T47D (cell line): ENCODE results near the gene PRKN.

Source experiments
- DNase-seq, 2 experiments: peaks; one replicate each; pipeline versions ENCODE4 v3.0.0 to v3.0.0-alpha.2; 2011 to 2012; ENCODE audit warnings: low read depth in 1 of 2, low spot score in 1 of 2
- JUND ChIP-seq: IDR thresholded peaks from 2 replicates; pipeline ENCODE4 v1.6.1; 2012; ENCODE audit warnings: low read depth
- in situ Hi-C: cut with HindIII; loops from 2 replicates; pipeline ENCODE4 v1.10.0; 2016; ENCODE audit warnings: low sequenced_read_pairs, low pct_unique_long_range_greater_than_20kb

PRKN gene

DNA sequence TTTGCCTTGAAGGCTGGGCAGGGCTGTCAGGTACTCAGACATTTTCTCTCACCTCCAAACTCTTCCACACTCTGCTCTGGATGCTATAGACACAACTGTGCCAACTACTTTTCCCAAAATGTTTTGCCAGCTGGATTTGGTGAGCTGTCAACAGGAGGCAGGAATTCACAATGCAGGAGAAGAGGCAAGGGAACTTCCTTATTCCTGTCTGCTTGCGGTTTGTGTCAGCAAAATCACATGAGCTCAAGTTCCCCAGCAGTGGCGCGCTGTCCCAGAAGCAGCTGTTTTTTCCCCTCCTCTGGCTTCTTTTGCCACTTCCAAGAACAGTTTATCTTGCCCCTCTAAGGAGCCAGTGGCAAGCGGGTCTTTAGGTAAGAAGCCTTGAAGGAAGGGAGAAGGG is 608.2 kb downstream of the PRKN start:
- TF ChIP-seq JUND, result no peak
- in situ Hi-C loops, result no loop called here
- DNase-seq, result peak in 1 of 2 experiments; percentile 11

DNA sequence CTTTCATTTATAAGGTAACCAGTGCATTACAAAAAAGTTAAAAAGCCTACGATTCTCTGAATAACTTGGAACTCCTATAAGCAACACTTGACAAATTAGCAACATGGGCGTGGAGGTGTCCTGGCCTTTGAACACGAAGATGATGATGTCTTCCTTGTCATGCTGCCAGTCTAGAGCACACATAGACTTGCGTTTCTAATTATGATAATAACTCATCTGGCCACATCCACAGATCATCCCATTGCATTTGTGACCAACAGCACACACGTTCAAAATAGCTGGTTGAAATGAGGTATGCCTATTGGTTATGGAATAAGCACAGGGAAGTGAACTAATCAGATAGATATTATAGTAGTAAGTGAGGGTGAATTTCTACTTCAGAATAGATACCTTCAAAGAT is 608.9 kb downstream of the PRKN start:
- no peak for TF ChIP-seq JUND
- in situ Hi-C loops, result no loop called here
- DNase-seq, result no peak

DNA sequence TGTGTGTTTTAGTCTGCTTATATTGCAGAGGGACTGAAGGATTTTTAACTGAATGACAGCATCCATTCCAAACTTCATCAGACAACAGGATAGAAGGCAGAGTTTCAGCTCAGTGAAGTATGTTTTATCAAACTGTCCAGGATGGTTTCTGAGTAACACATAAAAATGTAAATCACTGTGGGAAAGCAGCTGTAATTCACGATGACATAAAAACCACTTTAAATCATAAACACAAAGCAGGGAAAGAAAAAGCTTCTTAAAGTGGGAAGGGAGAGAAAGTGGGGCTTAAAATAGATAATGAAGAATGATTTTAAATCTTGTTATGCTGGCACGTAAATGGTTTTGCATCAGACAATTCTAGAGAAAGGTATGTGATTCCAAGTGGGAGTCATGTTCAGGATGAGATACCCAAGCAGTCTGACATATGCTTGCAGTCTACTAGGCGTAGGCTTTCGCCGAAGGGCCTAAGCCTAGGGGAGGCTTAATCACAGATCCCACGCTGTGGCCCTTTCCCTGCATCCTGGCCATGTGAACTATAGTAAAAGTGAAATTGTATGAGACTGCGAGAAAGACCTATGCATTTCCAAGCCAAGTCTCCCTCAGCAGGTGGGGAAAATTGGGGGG is 610.6 kb downstream of the PRKN start:
- TF ChIP-seq JUND, result no peak
- in situ Hi-C loops, result no loop called here
- DNase-seq, result no peak

DNA sequence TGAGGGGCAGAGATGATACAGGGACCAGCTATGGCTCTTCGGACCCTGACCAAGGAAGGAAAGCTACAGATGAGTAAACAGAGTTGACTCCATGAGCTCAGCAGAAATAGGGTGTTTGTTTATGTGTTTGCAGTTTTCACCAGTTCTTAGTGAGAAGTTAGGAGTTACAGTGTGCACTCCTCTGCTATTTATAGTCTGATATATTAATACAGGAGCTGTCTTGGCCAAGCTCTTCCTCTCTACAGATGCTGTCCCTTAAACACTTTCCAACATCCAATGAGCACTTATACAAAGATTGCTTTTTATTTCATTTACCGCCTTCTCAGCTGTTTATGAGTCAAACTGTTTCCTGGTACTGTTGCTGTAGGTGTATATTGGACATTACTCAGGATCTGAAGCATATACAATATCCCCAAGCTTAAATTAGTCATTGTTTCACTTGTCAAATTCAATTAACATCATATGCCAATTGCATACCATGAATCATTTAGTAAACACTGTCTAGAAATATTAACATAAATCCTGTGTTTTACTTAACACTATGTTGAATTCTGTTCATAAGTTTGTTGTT is 618.0 kb downstream of the PRKN start:
- DNase-seq, result no peak
- TF ChIP-seq JUND, result no peak
- in situ Hi-C loops, result no loop called here

DNA sequence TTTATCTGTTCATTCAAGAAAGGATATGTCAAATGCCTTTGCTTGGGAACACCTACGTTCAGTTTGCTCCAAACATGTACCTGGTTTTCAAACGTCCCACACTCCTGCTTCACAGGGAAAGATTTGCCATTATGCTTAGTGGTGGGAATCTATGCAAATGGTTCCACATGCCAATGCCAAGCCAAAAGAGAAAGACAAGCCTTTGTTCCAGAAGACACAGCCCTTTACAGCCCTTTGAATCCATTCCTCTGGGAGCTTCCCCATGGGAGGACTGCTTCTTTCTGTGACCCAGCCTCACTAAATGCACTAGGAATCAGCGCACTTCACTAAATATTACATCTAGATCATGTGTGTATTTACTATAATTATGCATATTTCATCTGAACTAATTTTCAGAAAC is 619.5 kb downstream of the PRKN start:
- DNase-seq, result no peak
- in situ Hi-C loops, result no loop called here
- TF ChIP-seq JUND, result no peak

DNA sequence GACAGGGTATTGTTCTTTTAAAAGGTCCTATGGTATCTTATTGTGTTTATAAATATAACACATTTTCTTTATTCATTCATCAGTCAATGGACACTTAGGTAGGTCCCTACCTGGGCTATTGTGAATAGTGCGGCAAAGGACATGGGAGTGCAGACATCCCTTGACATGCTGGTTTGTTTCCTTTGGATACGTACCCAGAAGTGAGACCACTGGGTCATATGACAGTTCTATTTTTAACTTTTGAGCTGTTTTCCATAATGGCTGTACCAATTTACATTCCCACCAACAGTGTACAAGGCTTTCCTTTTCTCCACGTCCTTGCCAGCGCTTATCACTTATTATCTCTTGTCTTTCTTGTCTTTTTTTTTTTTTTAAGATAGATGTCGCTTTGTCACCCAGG is 627.5 kb downstream of the PRKN start:
- no peak for DNase-seq
- TF ChIP-seq JUND, result no peak
- in situ Hi-C loops, result no loop called here

DNA sequence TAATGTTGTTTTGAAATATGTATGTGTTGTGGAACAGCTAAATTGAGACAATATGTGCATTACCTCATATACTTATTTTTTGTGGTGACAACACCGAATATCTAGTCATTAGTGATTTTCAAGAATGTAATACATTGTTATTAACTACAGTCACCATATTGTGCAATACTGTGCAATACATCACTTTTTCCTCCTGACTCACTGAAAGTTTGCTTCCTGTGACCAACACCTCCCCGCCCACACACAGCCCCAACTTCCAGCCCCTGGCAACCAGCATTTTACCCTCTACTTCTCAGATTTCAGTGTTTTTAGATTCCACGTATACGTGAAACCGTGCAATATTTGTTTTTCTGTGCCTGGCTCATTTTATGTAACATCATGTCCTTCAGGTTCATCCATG is 627.9 kb downstream of the PRKN start:
- TF ChIP-seq JUND, result no peak
- DNase-seq, result no peak
- in situ Hi-C loops, result no loop called here

DNA sequence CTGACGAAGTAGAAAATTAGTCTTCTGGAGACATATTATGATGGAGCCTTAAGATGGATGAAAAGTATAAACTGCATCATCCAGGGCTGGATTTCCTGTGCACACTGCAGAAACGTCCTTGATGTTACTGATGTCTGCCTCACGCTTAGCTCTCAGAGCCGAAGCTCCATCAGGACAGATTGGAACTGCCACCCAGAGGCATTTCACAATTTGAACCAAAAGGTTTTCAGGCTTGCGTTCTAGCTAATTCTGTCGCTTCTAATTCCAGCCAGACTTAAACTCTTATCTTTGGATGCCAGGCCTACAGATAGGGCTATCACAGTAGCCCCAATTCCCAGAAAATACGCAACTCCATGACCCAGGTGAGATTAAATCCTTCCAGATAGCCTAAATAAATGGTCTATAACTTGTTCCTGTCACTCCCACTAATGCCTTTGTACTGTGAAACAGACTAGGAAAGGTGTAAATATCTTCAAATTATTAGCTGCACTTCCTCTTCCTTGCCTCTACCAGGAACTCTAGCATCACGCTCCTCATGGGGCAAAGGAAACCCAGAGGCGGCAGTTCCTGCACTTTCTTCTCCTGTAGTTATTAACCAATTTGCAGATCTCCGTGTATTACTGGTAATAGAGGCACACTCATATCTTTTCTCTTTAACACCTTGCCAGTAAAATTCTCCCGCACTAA is 634.6 kb downstream of the PRKN start:
- DNase-seq, result no peak
- no peak for TF ChIP-seq JUND
- in situ Hi-C loops, result no loop called here

DNA sequence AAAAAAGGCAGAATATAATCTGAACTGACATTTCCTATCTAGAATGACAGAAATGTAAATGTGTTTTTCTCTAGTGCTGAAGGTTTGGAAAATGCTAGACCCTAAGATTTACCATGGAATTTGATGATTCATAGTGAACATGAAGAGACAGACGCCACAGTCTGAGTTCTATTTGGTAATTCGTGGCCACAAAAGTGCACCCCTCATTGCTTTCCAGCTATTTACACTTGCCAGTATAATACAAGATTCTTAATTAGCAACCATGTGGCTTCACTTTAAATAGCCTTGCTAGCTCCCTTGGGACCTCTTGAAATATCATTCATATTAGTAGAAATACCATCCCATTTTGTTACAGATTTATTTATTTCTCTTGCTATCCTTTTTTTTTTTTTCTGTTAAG is 636.8 kb downstream of the PRKN start:
- DNase-seq, result no peak
- in situ Hi-C loops, result no loop called here
- no peak for TF ChIP-seq JUND

DNA sequence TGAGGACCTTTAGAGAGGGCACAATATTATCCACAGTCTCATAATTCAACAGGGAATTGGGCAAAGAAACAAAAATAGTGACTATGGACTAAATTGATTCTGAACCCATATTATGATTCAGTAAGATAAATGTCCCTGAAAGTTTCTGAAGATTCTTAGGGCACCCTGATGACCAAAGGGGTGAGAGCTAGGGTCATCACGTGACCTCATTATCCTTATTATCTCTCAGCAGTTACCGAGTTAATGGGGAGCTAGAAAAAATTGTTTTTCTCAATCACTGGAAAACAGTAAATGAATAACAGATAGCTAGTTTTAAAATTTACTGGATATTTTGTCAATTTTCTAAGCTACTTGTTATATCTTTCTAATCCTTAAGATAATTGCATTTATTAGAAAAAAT is 639.5 kb downstream of the PRKN start:
- DNase-seq, result no peak
- TF ChIP-seq JUND, result no peak
- in situ Hi-C loops, result no loop called here

DNA sequence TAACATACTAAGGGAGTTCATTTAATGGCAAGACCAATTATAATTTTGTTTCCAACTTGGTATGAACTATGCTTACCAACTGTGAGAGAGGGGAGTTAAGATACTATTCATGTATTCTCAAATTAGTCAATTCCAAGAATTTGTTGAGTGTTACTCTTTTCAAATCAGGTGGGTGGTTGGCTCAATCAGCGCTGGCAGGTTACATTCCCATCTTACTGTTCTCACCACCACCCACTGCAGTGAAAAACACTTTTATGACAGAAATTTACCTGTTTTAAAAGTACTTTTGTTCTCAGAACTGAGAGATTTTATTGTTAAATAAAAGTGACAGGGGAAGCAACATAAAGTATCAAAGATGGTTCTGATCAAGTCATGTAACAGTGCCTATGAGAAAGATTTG is 642.0 kb downstream of the PRKN start:
- in situ Hi-C loops, result no loop called here
- no peak for DNase-seq

DNA sequence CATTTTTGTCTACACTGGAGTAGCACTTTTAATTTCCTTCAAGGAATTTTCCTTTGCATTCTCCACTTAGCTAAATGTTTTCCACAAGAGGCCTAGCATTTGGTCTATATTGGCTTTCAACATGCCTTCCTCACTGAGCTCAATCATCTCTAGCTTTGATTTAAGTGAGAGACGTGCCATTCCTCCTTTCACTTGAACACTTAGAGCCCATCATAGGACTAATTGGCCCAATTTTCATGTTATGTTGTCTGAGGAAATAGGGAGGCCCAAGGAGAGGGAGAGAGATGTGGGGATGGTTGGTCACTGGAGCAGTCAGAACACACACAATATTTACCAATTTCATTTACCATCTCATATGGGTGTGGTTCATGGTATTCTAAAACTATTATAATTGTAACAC is 645.0 kb downstream of the PRKN start:
- in situ Hi-C loops, result no loop called here
- no peak for DNase-seq
- TF ChIP-seq JUND, result no peak

More for the DNA sequence above, 642.0 kb downstream of the PRKN start:
- TF ChIP-seq JUND, result no peak

DNA sequence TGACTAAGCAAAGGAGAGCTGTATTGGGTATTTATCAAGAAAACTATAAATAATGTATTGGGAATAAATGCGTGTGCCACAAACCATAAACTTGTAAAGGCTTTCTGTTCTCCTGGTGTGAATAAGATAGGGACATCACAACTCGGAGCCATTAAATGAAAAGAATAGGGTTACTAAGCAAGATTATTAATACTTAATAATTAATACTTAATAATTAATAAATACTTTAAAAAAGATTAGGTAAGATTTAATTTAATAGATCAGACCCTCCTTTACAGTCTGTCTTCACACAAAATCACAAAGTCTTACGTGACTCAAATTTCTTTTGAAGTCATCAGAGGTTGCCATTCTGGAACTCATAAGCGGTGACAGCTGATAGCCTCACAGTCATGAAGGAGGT is 648.9 kb downstream of the PRKN start:
- no peak for DNase-seq
- in situ Hi-C loops, result no loop called here
- no peak for TF ChIP-seq JUND
